GM18498 (cell line): ENCODE measurements around the gene ENDOV.

Experiments used
- ATAC-seq: cut with Tn5 transposase; IDR thresholded peaks from one replicate; pipeline ENCODE4 v1.9.1; 2021; ENCODE audit warnings: mild to moderate bottlenecking, moderate library complexity; ENCODE audit not compliant: unreplicated experiment

ENDOV gene

GRCh38 chr17:80430446-80431245 lies 15.7 kb downstream of the ENDOV start:
- no peak for ATAC-seq

GRCh38 chr17:80431246-80432195 lies 16.6 kb downstream of the ENDOV start:
- no peak for ATAC-seq

DNA sequence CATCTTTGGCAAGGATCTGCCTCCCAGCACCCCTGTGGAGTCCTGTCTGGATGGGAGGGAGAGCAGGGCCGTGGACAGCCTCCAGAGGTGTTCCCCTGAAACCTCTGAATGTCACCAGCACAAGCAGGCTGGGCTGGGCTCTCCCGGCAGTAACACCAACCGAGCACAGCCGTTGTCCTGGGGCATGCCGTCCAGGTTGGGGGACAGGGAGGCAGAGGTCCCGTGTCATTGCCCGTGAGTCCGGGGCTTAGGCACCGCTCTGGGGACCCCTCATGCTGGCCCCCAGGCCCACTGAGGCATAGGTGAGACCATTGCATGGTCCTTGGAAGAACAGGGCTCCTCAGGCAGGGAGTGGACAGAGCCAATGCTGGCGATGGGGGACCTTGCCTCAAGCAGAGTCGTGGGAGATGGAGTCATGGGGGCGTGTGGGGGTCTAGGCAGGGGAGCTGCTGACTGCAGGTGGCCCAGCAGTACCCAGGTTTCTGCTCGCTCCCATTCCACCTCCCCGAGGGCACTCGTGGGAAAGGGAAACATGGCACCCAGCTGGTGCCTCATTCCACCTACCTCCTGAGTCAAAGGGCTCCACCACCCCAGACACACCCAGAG lies 17.5 kb downstream of the ENDOV start:
- no peak for ATAC-seq

DNA sequence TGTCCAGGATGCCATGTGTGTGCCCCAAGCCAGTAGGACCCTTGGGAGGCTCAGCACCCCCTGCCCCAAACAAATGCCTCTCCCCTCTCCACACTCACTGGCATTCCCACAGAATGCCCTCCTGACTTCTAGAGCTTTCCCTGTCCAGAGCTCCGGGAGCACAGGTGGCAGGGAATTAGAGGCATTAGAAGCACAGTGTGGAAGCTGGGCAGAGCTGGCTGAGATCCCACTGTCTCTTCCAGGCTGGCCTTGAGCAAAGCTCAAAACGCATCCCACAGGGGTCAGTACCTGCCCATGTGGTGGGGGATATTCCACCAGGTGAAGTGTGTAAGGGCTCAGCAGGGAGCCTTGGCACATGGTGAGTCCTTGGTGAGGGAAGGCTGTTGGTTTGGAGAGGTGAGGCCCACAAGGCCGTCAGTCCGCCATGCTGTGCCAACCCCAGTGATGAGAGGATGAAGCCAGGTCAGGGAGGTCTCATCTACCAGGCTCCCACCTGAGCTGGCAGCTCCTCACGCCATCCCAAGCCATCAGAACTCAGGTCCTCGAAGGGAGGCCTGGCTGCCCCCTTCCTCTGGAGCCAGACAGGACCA lies 18.1 kb downstream of the ENDOV start:
- no peak for ATAC-seq

- ATAC-seq: no peak
Observed at GRCh38 chr17:80433916-80434666, 19.1 kb downstream of the ENDOV start.

GRCh38 chr17:80437532-80437931 lies 22.6 kb downstream of the ENDOV start:
- no peak for ATAC-seq

DNA sequence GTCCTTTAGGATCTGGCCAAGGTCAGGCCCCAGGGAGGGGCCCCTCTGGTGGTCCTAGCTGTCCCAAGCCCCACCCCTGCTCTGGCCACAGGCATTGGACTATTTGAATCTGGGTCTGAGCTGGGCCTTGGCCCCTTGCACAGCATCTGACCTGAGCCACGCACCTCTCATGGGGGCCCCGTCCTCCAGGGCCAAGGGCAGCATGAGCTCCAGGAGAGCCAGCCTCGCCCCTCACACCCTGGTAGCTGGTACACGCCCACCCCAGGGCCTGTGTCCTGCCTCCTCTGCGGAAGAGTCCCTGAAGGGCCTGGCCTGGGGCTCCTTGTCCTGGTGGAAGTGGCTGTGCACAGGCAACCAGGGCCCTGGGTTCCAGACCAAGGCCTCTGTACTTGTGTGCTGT lies 23.8 kb downstream of the ENDOV start:
- no peak for ATAC-seq

- ATAC-seq: no peak
Observed at GRCh38 chr17:80439499-80439898, 24.5 kb downstream of the ENDOV start.

DNA sequence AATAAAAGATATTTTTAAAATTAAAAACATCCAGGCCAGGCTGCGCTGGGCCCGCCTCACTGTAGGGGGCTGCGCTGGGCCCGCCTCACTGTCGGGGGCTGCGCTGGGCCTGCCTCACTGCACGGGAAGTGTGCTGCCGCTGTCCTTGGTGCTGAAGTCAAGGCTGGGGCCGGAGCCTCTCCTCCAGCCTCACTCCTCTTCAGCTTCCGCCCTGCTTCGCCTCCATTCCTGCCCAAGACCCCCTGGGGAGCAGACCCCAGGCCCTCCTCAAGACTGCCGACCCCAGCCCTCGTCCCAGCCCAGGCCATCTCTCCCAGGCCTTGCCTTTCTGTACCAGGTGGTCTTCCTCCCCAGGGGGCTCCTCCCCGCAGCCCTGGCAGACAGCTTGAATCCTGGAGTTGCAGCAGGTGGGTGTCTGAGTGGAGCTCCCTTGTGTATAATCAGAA lies 26.2 kb downstream of the ENDOV start:
- ATAC-seq: no peak

GRCh38 chr17:80441598-80442322 lies 26.8 kb downstream of the ENDOV start:
- no peak for ATAC-seq

DNA sequence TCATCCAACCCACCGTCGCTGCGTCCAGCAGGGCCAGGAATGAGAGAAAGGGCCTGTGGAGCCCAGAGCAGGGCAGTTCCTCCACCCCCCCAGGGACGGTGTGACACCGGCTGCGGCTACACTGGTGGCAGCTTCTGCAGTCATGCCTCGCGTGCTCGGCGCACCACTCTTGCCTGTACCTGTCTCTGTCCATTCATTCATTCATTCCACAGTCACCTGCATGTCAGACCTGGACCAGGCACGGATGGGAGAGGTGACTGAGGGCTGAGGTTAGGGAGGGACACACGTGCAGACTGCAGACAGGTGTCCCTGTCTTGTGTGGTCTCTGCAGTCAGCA lies 27.3 kb downstream of the ENDOV start:
- ATAC-seq: no peak

DNA sequence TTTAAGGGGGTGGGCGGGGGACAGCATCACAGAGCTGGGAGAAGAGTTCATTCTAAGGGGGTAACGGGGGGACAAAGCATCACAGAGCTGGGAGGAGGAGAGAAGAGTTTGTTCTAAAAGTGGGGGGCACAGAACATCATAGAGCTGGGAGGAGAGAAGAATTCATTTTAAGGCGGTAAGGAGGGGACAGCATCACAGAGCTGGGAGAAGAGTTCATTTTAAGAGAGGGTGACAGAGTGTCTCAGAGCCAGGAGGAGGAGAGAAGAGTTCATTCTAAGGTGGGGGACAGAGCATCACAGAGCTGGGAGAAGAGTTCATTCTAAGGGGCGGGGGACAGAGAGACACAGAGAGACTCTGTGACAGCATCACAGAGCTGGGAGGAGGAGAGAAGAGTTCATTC lies 27.8 kb downstream of the ENDOV start:
- ATAC-seq: no peak

DNA sequence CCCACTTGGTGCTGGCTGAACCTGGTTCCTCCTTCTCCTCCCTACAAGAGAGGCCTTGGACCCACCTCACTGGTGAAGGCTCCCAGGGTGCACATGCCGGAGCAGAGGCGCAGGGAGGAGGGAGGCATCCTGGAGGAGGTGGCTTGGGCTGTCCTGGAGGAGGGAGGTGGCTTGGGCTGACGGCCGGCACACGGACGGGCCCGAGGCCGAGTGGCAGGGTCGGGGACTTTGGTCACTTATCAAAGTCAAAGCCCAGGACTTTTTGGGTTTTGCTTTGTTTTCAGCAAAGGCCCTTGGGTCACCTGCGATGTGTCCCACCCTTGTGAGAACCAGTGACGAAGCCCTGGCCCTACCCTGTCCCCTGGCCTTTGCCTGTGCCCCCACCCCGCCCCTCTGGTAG lies 28.5 kb downstream of the ENDOV start:
- ATAC-seq: no peak

DNA sequence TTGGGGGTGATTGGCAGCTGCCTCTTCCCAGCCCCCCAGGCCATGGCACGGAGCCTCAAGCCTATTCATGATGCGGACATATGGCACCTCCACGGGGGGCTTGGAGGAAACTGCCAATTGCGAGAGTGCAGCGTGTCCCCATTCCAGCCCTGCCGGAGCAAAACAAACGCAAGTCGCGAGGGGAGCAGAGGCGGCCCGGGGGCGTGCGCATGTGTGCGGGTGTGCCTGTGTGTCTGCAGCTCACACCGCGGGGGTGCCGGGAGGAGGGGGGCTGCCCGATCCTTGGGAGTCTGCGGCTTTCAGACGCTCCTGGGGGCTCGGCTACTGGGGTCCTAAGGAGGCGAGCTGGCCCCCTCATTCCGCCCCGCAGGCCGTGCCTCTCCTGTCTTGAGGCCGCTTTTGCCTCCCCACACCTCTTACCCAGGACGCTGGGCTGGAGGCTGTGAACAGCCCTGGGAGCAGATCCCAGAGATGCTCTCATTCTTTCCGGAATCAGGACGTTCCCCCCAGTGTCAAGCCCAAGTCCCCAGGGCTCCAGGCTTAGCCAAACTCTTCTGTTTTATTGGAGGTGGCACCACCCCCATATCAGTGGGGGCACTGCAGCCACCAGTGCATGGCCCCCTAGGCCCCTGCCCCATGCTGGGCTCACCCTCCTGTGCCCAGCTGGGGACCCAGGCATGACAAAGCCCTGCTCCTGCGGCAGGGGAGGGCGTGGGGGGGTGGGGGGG lies 29.1 kb downstream of the ENDOV start:
- ATAC-seq: no peak

- ATAC-seq: no peak
Observed at GRCh38 chr17:80444644-80444979, 29.6 kb downstream of the ENDOV start.

- ATAC-seq: no peak
Observed at GRCh38 chr17:80445007-80445725, 30.2 kb downstream of the ENDOV start.

GRCh38 chr17:80445726-80446110 lies 30.8 kb downstream of the ENDOV start:
- ATAC-seq: no peak

GRCh38 chr17:80446645-80447405 lies 31.9 kb downstream of the ENDOV start:
- no peak for ATAC-seq
